ENCODE results near the gene PTPRK. TPM values are rescaled to one million over a fixed set of nuclear protein-coding genes. Genes with fewer than 3 reads are reported as not detected.

The PTPRK gene
- total and polyA plus RNA-seq, 2 of the 8 experiments (the other 6 are each of a cell fraction or from before 2014, with no cell fraction given) = 11.4 to 47.3 TPM

- CTCF ChIA-PET (ENCODE audit: partially characterized antibody) = no interaction called here
- Histone ChIP-seq H4K8ac (ENCODE audit: extremely low read depth, insufficient read depth, low read length) (no peak overlapping the region), H3K14ac (ENCODE audit: insufficient read length) (no peak overlapping the region)
- TF ChIP-seq EP300 (IDR thresholded peaks at IDR 0.05; ENCODE audit: borderline replicate concordance in 1 of 2, low read depth in 2 of 2, low read length in 2 of 2) (no peak), JUN (IDR thresholded peaks at IDR 0.05; ENCODE audit: low read depth, low read length) (no peak), ZNF274 (IDR thresholded peaks at IDR 0.05; ENCODE audit: borderline replicate concordance, extremely low read depth, low read length) (no peak), MAX (IDR thresholded peaks at IDR 0.05) (no peak), E2F6 (IDR thresholded peaks at IDR 0.05) (no peak), ATF2 (IDR thresholded peaks at IDR 0.05; ENCODE audit: low read length) (no peak), BCL11A (IDR thresholded peaks at IDR 0.05; ENCODE audit: low read depth in 2 of 2, low read length in 2 of 2) (no peak), SRF (IDR thresholded peaks at IDR 0.05; ENCODE audit: low read depth, low read length) (no peak), CBX8 (IDR thresholded peaks at IDR 0.05; ENCODE audit: borderline replicate concordance, low read depth, low read length) (no peak), EZH2 (IDR thresholded peaks at IDR 0.05; ENCODE audit: low read depth, low read length, severe bottlenecking) (no peak), POLR2AphosphoS5 (IDR thresholded peaks at IDR 0.05; ENCODE audit: low read depth, low read length) (no peak), YY1 (IDR thresholded peaks at IDR 0.05; ENCODE audit: low read depth, low read length) (no peak)
These were observed 12.4 kb upstream of the PTPRK start for GRCh38 chr6:128532827-128533226.

More at GRCh38 chr6:128532827-128533226, 12.4 kb upstream of the PTPRK start:
- no peak overlapping the region for H2BK5ac ChIP-seq (ENCODE audit: low read depth, low read length)
- no peak for FAIRE-seq
- no peak overlapping the region for H3K4me3 ChIP-seq (ENCODE audit: extremely low read depth in 1 of 4, insufficient read depth in 2 of 4, low read depth in 3 of 4, low read length in 4 of 4)
- H3K4me1 ChIP-seq (replicated peaks in 1 of 4; ENCODE audit: control insufficient read depth in 3 of 4, insufficient read depth in 4 of 4, low read length in 3 of 4) = no peaks in the 10 kb centered on the region
- no peak overlapping the region for H2BK12ac ChIP-seq (ENCODE audit: low read depth, low read length)
- POLR2A ChIA-PET (ENCODE audit: partially characterized antibody) = no interaction called here
- no peak overlapping the region for H3K18ac ChIP-seq (ENCODE audit: extremely low read depth, low read length)
- H2BK120ac ChIP-seq (replicated peaks; ENCODE audit: low read depth, low read length) = no peak overlapping the region
- H2AK5ac ChIP-seq (ENCODE audit: low read depth, low read length) = no peak overlapping the region
- H3K79me2 ChIP-seq (ENCODE audit: control insufficient read depth in 1 of 2, insufficient read depth in 2 of 2, low read length in 2 of 2) = no peaks in the 10 kb centered on the region
- H3K4ac ChIP-seq (replicated peaks; ENCODE audit: insufficient read length, low read depth, low read length) = no peak overlapping the region
- no peak overlapping the region for H4K91ac ChIP-seq (replicated peaks; ENCODE audit: insufficient read length, low read length)
- no peak overlapping the region for H3K9ac ChIP-seq (replicated peaks in 1 of 4; ENCODE audit: extremely low read depth in 1 of 4, low read depth in 3 of 4, low read length in 3 of 4)
- H3K79me1 ChIP-seq (ENCODE audit: low read depth, low read length) = no peaks in the 10 kb centered on the region
- H4K5ac ChIP-seq (ENCODE audit: insufficient read length, low read depth, low read length) = no peak overlapping the region
- H3K4me2 ChIP-seq (ENCODE audit: insufficient read depth in 1 of 2, low read depth in 2 of 2, low read length in 2 of 2) = no peak overlapping the region
- H3K27me3 ChIP-seq (replicated peaks in 1 of 4; ENCODE audit: control insufficient read depth in 3 of 4, extremely low read depth in 1 of 4, insufficient read depth in 3 of 4, low read length in 3 of 4) = no peaks in the 10 kb centered on the region
- WGBS, 2 experiments (ENCODE audit: extremely low coverage in 1 of 2, insufficient coverage in 1 of 2, insufficient read length in 1 of 2, insufficient replicate concordance in 2 of 2, low coverage in 1 of 2, low lambda C conversion rate in 2 of 2, missing lambda C conversion rate in 1 of 2) = 86% methylated on average over 3 of the region's 3 CpGs; no CpG with 5 or more reads in 1 of the 2 experiments
- H3K27ac ChIP-seq (ENCODE audit: low read depth, low read length) = no peak overlapping the region
- no peak overlapping the region for H3K56ac ChIP-seq (replicated peaks; ENCODE audit: insufficient read length, low read depth, low read length)
- no peak for DNase-seq (ENCODE audit: low read depth in 1 of 2, low spot score in 2 of 2)
- H3K36me3 ChIP-seq (ENCODE audit: control insufficient read depth in 2 of 4, insufficient read depth in 4 of 4, low read length in 3 of 4) = no peaks in the 10 kb centered on the region
- H3K23ac ChIP-seq (ENCODE audit: insufficient read length) = no peak overlapping the region
- no peaks in the 10 kb centered on the region for H4K20me1 ChIP-seq (replicated peaks in 1 of 2; ENCODE audit: control insufficient read depth in 1 of 2, insufficient read depth in 2 of 2, low read length in 2 of 2)
- H3K9me3 ChIP-seq (ENCODE audit: insufficient read depth in 2 of 2, low read depth in 1 of 2, low read length in 1 of 2) = no peaks in the 10 kb centered on the region
- no peak overlapping the region for H2BK15ac ChIP-seq (ENCODE audit: low read length)
- H3K23me2 ChIP-seq (ENCODE audit: low read depth, low read length) = no peaks in the 10 kb centered on the region; the same call in 1 of the 2 replicates
- no peak overlapping the region for H2AFZ ChIP-seq (ENCODE audit: low read length)
- no peak overlapping the region for H2BK20ac ChIP-seq (ENCODE audit: low read length)
